KMS-11 (cell line): Measurements from ENCODE around the gene CALD1.

ENCODE experiments used
- H2AFZ ChIP-seq: fragments of 200-600 bp; sonication (generic); 2 replicates; pipeline ENCODE4 v1.6.1; 2016; ENCODE audit warnings: antibody characterized with exemption, mixed run types, low read depth
- H3K27ac ChIP-seq: fragments of 200-600 bp; sonication (generic); 2 replicates; pipeline ENCODE4 v1.6.1; 2016; ENCODE audit warnings: mild to moderate bottlenecking, mixed run types
- H3K27me3 ChIP-seq: fragments of 200-600 bp; sonication (generic); 2 replicates; pipeline ENCODE4 v1.6.1; 2017; ENCODE audit warnings: mild to moderate bottlenecking, low read depth, mixed run types, moderate library complexity; ENCODE audit not compliant: insufficient read depth
- H3K36me3 ChIP-seq: fragments of 200-600 bp; sonication (generic); 2 replicates; pipeline ENCODE4 v1.6.1; 2017; ENCODE audit warnings: mild to moderate bottlenecking, mixed run types; ENCODE audit not compliant: insufficient read depth
- H3K4me1 ChIP-seq: fragments of 200-600 bp; sonication (generic); 2 replicates; pipeline ENCODE4 v1.6.1; 2016; ENCODE audit warnings: mild to moderate bottlenecking, low read depth, mixed run types; ENCODE audit not compliant: poor library complexity, severe bottlenecking
- H3K4me2 ChIP-seq: fragments of 200-600 bp; sonication (generic); 2 replicates; pipeline ENCODE4 v1.7.0; 2016; ENCODE audit warnings: mild to moderate bottlenecking, mixed run types
- H3K4me3 ChIP-seq: fragments of 200-600 bp; sonication (generic); IDR thresholded peaks from 2 replicates; pipeline ENCODE4 v1.6.1; 2017; ENCODE audit warnings: low read depth, low read length, mixed read lengths; ENCODE audit not compliant: insufficient read depth
- H3K79me2 ChIP-seq: fragments of 200-600 bp; sonication (generic); 2 replicates; pipeline ENCODE4 v1.6.1; 2016; ENCODE audit warnings: low read depth, mixed run types; ENCODE audit not compliant: insufficient read depth
- H3K9ac ChIP-seq: fragments of 200-600 bp; sonication (generic); 2 replicates; pipeline ENCODE4 v1.6.1; 2016; ENCODE audit warnings: mild to moderate bottlenecking, mixed run types
- H4K20me1 ChIP-seq: fragments of 200-600 bp; sonication (generic); 2 replicates; pipeline ENCODE4 v1.6.1; 2016; ENCODE audit warnings: mild to moderate bottlenecking, mixed run types; ENCODE audit not compliant: insufficient read depth
- CTCF ChIP-seq: fragments of 200-600 bp; sonication (generic); conservative IDR thresholded peaks from 2 replicates; pipeline ENCODE4 v1.6.1; 2017; ENCODE audit warnings: low read depth, mild to moderate bottlenecking, antibody characterized with exemption, low read length, moderate library complexity, mixed read lengths

Gene CALD1

GRCh38 chr7:134798155-134798554 is 18.7 kb downstream of the CALD1 start:
- Histone ChIP-seq H3K27me3 (no peaks in the 10 kb centered on the region), H3K27ac (no peak overlapping the region), H3K4me2 (no peak overlapping the region), H3K79me2 (no peaks in the 10 kb centered on the region), H2AFZ (no peak overlapping the region), H3K9ac (no peak overlapping the region), H3K36me3 (no peaks in the 10 kb centered on the region), H4K20me1 (no peaks in the 10 kb centered on the region), H3K4me3 (no peak overlapping the region), H3K4me1 (no peaks in the 10 kb centered on the region)
- no peak for TF ChIP-seq CTCF

DNA sequence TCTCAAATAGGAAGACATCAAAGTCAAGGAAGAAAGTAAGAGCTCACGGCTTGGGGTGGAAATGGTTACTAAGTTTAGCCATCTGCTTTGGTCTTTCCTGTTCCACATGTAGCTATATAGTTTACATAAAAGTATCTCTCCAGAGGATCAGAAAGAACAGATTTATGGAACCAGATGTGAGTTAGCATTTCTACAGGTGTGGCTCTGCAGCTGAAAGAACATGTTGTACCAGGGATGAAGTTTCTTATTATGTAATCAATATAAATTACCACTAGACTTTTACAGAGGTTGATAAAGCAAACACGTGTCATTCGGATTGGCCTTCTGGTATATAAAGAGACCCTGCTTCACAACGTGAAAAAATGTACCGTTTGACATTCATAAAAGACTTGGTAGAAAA is 19.9 kb downstream of the CALD1 start:
- Histone ChIP-seq H4K20me1 (no peaks in the 10 kb centered on the region), H3K4me3 (no peak overlapping the region), H3K36me3 (no peaks in the 10 kb centered on the region), H3K27me3 (no peaks in the 10 kb centered on the region), H3K27ac (no peak overlapping the region), H2AFZ (no peak overlapping the region), H3K9ac (no peak overlapping the region), H3K4me1 (no peaks in the 10 kb centered on the region), H3K4me2 (no peak overlapping the region), H3K79me2 (no peaks in the 10 kb centered on the region)
- no peak for TF ChIP-seq CTCF

- H3K79me2 ChIP-seq = no peaks in the 10 kb centered on the region
- no peak overlapping the region for H3K9ac ChIP-seq
- no peaks in the 10 kb centered on the region for H3K4me1 ChIP-seq
- H3K36me3 ChIP-seq = no peaks in the 10 kb centered on the region
- H3K27ac ChIP-seq = no peak overlapping the region
- H3K4me2 ChIP-seq = no peak overlapping the region
- no peaks in the 10 kb centered on the region for H4K20me1 ChIP-seq
- H3K4me3 ChIP-seq = no peak overlapping the region
- TF ChIP-seq CTCF = no peak
- no peaks in the 10 kb centered on the region for H3K27me3 ChIP-seq
- no peak overlapping the region for H2AFZ ChIP-seq
Measured at GRCh38 chr7:134802762-134803161, 23.3 kb downstream of the CALD1 start.

GRCh38 chr7:134804351-134804750 is 24.9 kb downstream of the CALD1 start:
- Histone ChIP-seq H3K27ac (no peak overlapping the region), H4K20me1 (no peaks in the 10 kb centered on the region), H2AFZ (no peak overlapping the region), H3K79me2 (no peaks in the 10 kb centered on the region), H3K27me3 (no peaks in the 10 kb centered on the region), H3K4me2 (no peak overlapping the region), H3K36me3 (no peaks in the 10 kb centered on the region), H3K4me1 (no peaks in the 10 kb centered on the region), H3K9ac (no peak overlapping the region), H3K4me3 (no peak overlapping the region)
- no peak for TF ChIP-seq CTCF

DNA sequence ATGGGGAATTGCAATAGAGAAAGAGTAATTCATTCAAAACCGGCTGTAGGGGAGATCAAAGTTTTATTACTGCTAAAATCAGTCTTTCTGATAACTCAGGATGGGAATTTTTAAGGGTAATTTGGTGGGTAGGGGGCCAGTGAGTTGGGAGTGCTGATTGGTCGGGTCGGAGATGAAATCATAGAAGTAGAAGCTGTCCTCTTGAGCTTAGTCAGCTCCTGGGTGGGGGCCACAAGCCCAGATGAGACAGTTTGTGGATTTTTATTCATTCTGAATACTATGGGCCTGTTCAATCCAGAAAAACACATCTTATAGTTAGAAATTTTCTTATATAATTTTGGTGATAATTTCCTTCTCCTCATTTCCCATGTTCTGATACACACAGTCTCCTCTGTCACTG is 25.4 kb downstream of the CALD1 start:
- no peak overlapping the region for H3K9ac ChIP-seq
- H3K36me3 ChIP-seq = no peaks in the 10 kb centered on the region
- no peaks in the 10 kb centered on the region for H3K79me2 ChIP-seq
- no peak overlapping the region for H3K4me3 ChIP-seq
- H2AFZ ChIP-seq = no peak overlapping the region
- H4K20me1 ChIP-seq = no peaks in the 10 kb centered on the region
- TF ChIP-seq CTCF = no peak
- no peak overlapping the region for H3K27ac ChIP-seq
- H3K27me3 ChIP-seq = no peaks in the 10 kb centered on the region
- no peaks in the 10 kb centered on the region for H3K4me1 ChIP-seq
- no peak overlapping the region for H3K4me2 ChIP-seq
